Fibroblast of skin of back (primary cell): ENCODE measurements around the gene CEP152.
A peak's percentile ranks its signal among the peaks of the same experiment; 100 is the strongest.
"Not testable (repeated sequence)": the region's sequence is repeated elsewhere in the genome, so short reads cannot be mapped to it uniquely, and the experiment has no call there.

ENCODE experiments used
- DNase-seq: peaks from one replicate; pipeline ENCODE4 v3.0.0-alpha.2; 2013

CEP152 gene

GRCh38 chr15:48803877-48804276 is 7.0 kb downstream of the CEP152 start:
- DNase-seq, result no peak

- DNase-seq, result peak; percentile 96
These were observed 8.0 kb downstream of the CEP152 start for GRCh38 chr15:48802867-48803266.

- no peak for DNase-seq
These were observed 8.6 kb downstream of the CEP152 start for GRCh38 chr15:48802257-48802656.

GRCh38 chr15:48800811-48801455 is 9.9 kb downstream of the CEP152 start:
- DNase-seq, result peak; percentile 59

- DNase-seq, result no peak
These were observed 10.6 kb downstream of the CEP152 start for GRCh38 chr15:48800245-48800644.

GRCh38 chr15:48798319-48798718 is 12.6 kb downstream of the CEP152 start:
- no peak for DNase-seq

- peak; percentile 21 for DNase-seq
These were observed 13.9 kb downstream of the CEP152 start for GRCh38 chr15:48796930-48797329.

GRCh38 chr15:48796521-48796920 is 14.3 kb downstream of the CEP152 start:
- no peak for DNase-seq

- no peak for DNase-seq
These were observed 15.0 kb downstream of the CEP152 start for GRCh38 chr15:48795901-48796300.

GRCh38 chr15:48794697-48795134 is 16.2 kb downstream of the CEP152 start:
- peak; percentile 43 for DNase-seq

- DNase-seq, result no peak
These were observed 18.5 kb downstream of the CEP152 start for GRCh38 chr15:48792408-48792807.

GRCh38 chr15:48790466-48791115 is 20.3 kb downstream of the CEP152 start:
- DNase-seq, result not testable (repeated sequence)

- DNase-seq, result no peak
These were observed 25.2 kb downstream of the CEP152 start for GRCh38 chr15:48785712-48786111.

- no peak for DNase-seq
These were observed 25.7 kb downstream of the CEP152 start for GRCh38 chr15:48785195-48785594.

- DNase-seq, result no peak
These were observed 26.1 kb downstream of the CEP152 start for GRCh38 chr15:48784756-48785155.

GRCh38 chr15:48782911-48783310 is 28.0 kb downstream of the CEP152 start:
- DNase-seq, result no peak

- no peak for DNase-seq
These were observed 29.3 kb downstream of the CEP152 start for GRCh38 chr15:48781481-48782081.

- DNase-seq, result no peak
These were observed 29.9 kb downstream of the CEP152 start for GRCh38 chr15:48781017-48781416.

GRCh38 chr15:48778331-48778730 is 32.5 kb downstream of the CEP152 start:
- DNase-seq, result no peak

- no peak for DNase-seq
These were observed 33.1 kb downstream of the CEP152 start for GRCh38 chr15:48777645-48778330.

GRCh38 chr15:48775546-48775945 is 35.3 kb downstream of the CEP152 start:
- peak; percentile 11 for DNase-seq

- peak; percentile 42 for DNase-seq
These were observed 36.4 kb downstream of the CEP152 start for GRCh38 chr15:48774484-48774883.

GRCh38 chr15:48766196-48766595 is 44.7 kb downstream of the CEP152 start:
- DNase-seq, result no peak
